ENCODE data around the gene NEUROD2. TPM values are rescaled to one million over a fixed set of nuclear protein-coding genes. Genes with fewer than 3 reads are reported as not detected.

NEUROD2 gene
- total RNA-seq, 1 experiment from 2014 or later, result not detected

DNA sequence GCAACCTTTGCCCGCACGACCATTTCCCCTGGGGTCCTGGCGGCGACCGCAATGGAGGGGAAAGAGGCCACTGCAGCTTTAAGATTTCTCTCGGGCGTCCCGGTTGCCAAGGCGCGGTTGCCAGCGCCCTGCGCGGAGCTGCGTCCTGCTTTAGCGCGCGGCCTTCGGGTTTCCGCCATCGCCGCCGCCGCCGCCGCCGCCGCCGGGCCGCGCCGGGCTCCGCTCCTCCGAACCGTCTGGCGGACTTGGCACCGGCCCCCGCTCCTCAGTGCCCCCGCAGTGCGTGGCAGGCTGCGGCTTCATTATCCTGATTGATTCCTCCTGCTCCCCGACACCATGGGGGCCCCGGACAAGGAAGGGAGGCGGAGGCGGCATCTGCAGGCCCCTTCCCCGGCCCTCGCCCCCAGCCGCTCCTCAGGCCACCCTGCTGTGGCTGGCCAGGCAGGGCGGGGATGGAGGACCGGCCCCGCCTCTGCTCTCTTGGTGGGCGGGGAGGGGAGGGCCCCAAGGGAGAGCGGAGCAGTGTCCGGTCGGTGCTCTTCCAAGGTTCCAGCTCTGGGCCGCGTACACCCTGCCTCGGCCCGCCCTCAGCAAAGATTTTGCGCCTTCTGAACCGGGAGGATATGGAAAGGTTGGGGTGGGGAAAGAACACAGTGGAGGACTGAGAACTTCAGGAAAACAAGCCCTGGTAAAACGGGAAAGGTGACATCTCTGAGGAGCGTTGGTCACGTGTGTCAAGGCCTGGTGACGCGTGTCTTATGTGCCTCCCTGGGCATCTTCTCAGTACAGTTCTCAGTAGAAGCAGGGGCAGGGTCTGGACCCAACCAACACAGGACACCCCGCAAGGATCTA is 34.0 kb downstream of the NEUROD2 start:
- H3K27ac ChIP-seq (ENCODE audit: low read length), result peak overlapping the region; percentile 34; the same call in 1 of the 2 replicates
- DNase-seq (ENCODE audit: low read depth, low spot score) (no peak), ATAC-seq (peak; percentile 94)
- TF ChIP-seq, protein P1, sequence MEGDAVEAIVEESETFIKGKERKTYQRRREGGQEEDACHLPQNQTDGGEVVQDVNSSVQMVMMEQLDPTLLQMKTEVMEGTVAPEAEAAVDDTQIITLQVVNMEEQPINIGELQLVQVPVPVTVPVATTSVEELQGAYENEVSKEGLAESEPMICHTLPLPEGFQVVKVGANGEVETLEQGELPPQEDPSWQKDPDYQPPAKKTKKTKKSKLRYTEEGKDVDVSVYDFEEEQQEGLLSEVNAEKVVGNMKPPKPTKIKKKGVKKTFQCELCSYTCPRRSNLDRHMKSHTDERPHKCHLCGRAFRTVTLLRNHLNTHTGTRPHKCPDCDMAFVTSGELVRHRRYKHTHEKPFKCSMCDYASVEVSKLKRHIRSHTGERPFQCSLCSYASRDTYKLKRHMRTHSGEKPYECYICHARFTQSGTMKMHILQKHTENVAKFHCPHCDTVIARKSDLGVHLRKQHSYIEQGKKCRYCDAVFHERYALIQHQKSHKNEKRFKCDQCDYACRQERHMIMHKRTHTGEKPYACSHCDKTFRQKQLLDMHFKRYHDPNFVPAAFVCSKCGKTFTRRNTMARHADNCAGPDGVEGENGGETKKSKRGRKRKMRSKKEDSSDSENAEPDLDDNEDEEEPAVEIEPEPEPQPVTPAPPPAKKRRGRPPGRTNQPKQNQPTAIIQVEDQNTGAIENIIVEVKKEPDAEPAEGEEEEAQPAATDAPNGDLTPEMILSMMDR (IDR thresholded peaks at IDR 0.05), result no peak
- no peak for TF ChIP-seq POLR2AphosphoS5 (IDR thresholded peaks at IDR 0.05; ENCODE audit: low read depth, low read length)
- TF ChIP-seq TCF7L2 (IDR thresholded peaks at IDR 0.05; ENCODE audit: low read depth, low read length), result no peak
- TF ChIP-seq, protein P2, sequence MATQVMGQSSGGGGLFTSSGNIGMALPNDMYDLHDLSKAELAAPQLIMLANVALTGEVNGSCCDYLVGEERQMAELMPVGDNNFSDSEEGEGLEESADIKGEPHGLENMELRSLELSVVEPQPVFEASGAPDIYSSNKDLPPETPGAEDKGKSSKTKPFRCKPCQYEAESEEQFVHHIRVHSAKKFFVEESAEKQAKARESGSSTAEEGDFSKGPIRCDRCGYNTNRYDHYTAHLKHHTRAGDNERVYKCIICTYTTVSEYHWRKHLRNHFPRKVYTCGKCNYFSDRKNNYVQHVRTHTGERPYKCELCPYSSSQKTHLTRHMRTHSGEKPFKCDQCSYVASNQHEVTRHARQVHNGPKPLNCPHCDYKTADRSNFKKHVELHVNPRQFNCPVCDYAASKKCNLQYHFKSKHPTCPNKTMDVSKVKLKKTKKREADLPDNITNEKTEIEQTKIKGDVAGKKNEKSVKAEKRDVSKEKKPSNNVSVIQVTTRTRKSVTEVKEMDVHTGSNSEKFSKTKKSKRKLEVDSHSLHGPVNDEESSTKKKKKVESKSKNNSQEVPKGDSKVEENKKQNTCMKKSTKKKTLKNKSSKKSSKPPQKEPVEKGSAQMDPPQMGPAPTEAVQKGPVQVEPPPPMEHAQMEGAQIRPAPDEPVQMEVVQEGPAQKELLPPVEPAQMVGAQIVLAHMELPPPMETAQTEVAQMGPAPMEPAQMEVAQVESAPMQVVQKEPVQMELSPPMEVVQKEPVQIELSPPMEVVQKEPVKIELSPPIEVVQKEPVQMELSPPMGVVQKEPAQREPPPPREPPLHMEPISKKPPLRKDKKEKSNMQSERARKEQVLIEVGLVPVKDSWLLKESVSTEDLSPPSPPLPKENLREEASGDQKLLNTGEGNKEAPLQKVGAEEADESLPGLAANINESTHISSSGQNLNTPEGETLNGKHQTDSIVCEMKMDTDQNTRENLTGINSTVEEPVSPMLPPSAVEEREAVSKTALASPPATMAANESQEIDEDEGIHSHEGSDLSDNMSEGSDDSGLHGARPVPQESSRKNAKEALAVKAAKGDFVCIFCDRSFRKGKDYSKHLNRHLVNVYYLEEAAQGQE (IDR thresholded peaks at IDR 0.05; ENCODE audit: insufficient read depth in 1 of 2, low read depth in 2 of 2, low read length in 1 of 2), result no peak
- no peak for TF ChIP-seq SIN3A (IDR thresholded peaks at IDR 0.05; ENCODE audit: borderline replicate concordance, insufficient read depth, low read depth, low read length)
- no peaks in the 10 kb centered on the region for H3K9me3 ChIP-seq (ENCODE audit: control insufficient read depth, insufficient read depth, low read depth, low read length)
- H3K4me1 ChIP-seq (ENCODE audit: control insufficient read depth, insufficient read depth, low read length), result no peaks in the 10 kb centered on the region
- ChIA-PET CTCF (interaction anchor here (1.5 kb wide), 1 partner anchor 48 kb away, joined by 4 read pairs; no protein-coding TSS in a partner anchor), POLR2A (interaction anchor here (0.6 kb wide), 1 partner anchor 78 kb away, joined by 4 read pairs; no protein-coding TSS in a partner anchor)
- no TSS peak for BruUV-seq (replicated peaks)
- no peaks in the 10 kb centered on the region for H3K27me3 ChIP-seq (ENCODE audit: control insufficient read depth, insufficient read depth, low read length)
- intact Hi-C loops (cut with micrococcal nuclease; ENCODE audit: unreplicated experiment) (no loop called here), in situ Hi-C loops (cut with HindIII; ENCODE audit: low pct_unique_long_range_greater_than_20kb, low sequenced_read_pairs) (no loop called here)
- peak overlapping the region; percentile 51 for H3K4me3 ChIP-seq (ENCODE audit: low read depth in 2 of 2, low read length in 2 of 2)
- no peaks in the 10 kb centered on the region for H3K36me3 ChIP-seq (ENCODE audit: control insufficient read depth, insufficient read depth, low read length)

DNA sequence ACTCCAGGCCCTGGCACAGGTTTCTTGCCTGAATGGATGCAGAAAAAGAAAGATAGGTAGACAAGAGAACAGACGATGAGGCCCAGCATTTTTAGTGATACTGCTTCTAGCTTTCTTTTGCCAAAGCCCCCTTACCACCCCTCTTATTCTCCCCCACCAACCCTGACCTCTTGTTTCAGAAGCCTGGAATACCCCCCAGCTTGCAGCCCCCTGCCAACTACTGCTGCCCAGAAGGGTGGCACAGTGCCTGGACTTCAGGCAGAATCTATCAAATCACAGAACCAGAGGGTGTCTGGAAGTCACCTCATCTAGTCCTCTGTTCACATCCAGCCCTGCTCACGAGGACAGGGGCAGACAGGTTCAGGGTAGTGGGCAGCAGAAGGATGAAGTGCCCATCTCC is 35.6 kb downstream of the NEUROD2 start:
- POLR2A ChIA-PET, result no interaction called here
- no peaks in the 10 kb centered on the region for H3K27me3 ChIP-seq (ENCODE audit: control insufficient read depth, insufficient read depth, low read length)
- H3K4me1 ChIP-seq (ENCODE audit: control insufficient read depth, insufficient read depth, low read length), result no peaks in the 10 kb centered on the region
- DNase-seq (ENCODE audit: low read depth, low spot score) (no peak), ATAC-seq (no peak)
- in situ Hi-C loops (cut with HindIII; ENCODE audit: low pct_unique_long_range_greater_than_20kb, low sequenced_read_pairs), result no loop called here
- TF ChIP-seq, protein P2 (IDR thresholded peaks at IDR 0.05; ENCODE audit: insufficient read depth in 1 of 2, low read depth in 2 of 2, low read length in 1 of 2), result no peak
- TF ChIP-seq TCF7L2 (IDR thresholded peaks at IDR 0.05; ENCODE audit: low read depth, low read length) (no peak), SIN3A (IDR thresholded peaks at IDR 0.05; ENCODE audit: borderline replicate concordance, insufficient read depth, low read depth, low read length) (no peak), POLR2AphosphoS5 (IDR thresholded peaks at IDR 0.05; ENCODE audit: low read depth, low read length) (no peak)
- TF ChIP-seq, protein P1 (IDR thresholded peaks at IDR 0.05), result no peak
- H3K9me3 ChIP-seq (ENCODE audit: control insufficient read depth, insufficient read depth, low read depth, low read length), result no peaks in the 10 kb centered on the region
- BruUV-seq (replicated peaks), result no TSS peak
- no peak overlapping the region for H3K27ac ChIP-seq (ENCODE audit: low read length)
- intact Hi-C loops (cut with micrococcal nuclease; ENCODE audit: unreplicated experiment), result no loop called here
- no peaks in the 10 kb centered on the region for H3K36me3 ChIP-seq (ENCODE audit: control insufficient read depth, insufficient read depth, low read length)
- no peak overlapping the region for H3K4me3 ChIP-seq (ENCODE audit: low read depth in 2 of 2, low read length in 2 of 2)
- CTCF ChIA-PET, result no interaction called here
